HT-29 (cell line): ENCODE measurements around the gene GCNT2. TPM values are rescaled to one million over a fixed set of nuclear protein-coding genes. Genes with fewer than 3 reads are reported as not detected.
"Not testable (repeated sequence)": the region's sequence is repeated elsewhere in the genome, so short reads cannot be mapped to it uniquely, and the experiment has no call there.

Source experiments
- DNase-seq: peaks from one replicate; pipeline ENCODE4 v3.0.0-alpha.2; 2015; ENCODE audit warnings: low spot score
- small RNA-seq: library from RNA; depleted of rRNA; stranded (forward); fragments of <200 nt; gene quantifications from one replicate; pipeline ENCODE3, GENCODE V24; 2014
- total RNA-seq: library from RNA; depleted of rRNA; stranded (reverse); fragments of >200 nt; shearing (Covaris generic); gene quantifications from 2 replicates; pipeline ENCODE4 v1.2.3, GENCODE V29; 2014; rRNA removed

GCNT2 gene
- total RNA-seq, 1 experiment from 2014 or later, result 9.7 TPM

DNA sequence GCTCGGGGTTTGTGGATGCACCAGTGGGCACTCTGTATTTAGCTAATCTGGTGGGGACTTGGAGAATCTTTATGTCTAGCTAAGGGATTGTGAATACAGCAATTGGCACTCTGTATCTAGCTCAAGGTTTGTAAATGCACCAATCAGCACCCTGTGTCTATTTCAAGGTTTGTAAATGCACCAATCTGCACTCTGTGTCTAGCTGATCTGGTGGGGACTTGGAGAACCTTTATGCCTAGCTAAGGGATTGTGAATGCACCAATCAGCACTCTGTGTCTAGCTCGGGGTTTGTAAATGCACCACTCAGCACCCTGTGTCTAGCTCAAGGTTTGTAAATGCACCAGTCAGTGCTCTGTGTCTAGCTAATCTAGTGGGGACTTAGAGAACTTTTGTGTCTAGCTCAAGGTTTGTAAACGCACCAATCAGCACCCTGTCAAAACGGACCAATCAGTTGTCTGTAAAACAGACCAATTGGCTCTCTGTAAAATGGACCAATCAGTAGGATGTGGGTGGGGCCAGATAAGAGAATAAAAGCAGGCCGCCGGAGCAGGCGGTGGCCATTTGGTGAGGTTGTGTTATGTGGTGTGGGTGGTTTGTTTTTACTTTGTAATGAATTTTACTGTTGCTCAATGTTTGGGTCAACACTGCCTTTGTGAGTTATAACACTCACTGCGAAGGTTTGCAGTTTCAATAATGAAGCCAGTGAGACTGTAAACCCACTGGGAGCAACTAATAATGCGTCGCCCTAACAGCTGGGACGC lies 139.5 kb downstream of the GCNT2 start:
- not testable (repeated sequence) for DNase-seq

DNA sequence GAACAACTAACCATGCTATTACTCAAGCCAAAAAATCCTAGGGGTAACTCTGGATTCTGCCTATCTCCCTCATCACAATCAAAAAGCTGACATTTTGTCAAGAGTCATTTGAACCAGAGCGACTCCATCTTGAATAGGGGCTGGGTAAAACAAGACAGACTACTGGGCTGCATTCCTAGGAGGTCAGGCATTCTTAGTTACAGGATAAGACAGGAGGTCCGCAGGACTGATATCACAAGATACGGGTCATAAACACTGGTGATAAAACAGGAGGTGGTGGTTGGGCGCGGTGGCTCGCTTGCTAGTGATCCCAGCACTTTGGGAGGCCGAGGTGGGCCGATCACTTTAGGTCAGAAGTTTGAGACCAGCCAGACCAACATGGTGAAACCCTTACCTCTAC lies 141.1 kb downstream of the GCNT2 start:
- DNase-seq, result no peak

DNA sequence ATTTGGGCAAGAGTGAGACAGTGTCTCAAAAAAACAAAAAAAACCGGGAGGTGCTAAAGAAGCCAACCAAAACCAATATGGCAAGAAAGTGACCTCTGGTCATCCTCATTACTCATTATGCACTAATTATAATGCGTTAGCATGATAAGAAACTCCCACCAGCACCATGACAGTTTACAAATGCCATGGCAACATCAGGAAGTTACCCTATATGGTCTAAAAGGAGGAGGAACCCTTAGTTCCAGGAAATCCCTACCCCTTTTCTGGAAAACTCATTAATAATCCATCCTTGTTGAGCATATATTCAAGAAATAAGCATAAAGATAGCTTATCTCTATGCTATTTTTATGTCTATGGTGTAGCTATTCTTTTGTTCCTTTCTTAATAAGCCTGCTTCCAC lies 141.6 kb downstream of the GCNT2 start:
- no peak for DNase-seq

DNA sequence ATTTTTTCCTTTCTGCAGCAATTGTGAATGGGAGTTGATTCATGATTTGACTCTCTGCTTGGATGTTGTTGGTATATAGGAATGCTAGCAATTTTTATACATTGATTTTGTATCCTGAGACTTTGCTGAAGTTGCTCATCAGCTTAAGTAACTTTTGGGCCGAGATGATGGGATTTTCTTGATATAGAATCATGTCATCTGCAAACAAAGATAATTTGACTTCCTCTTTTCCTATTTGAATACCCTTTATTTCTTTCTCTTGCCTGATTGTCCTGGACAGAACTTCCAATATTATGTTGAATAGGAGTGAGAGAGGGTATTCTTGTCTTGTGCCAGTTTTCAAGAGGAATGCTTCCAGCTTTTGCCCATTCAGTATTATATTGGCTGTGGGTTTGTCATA lies 144.4 kb downstream of the GCNT2 start:
- DNase-seq, result not testable (repeated sequence)

DNA sequence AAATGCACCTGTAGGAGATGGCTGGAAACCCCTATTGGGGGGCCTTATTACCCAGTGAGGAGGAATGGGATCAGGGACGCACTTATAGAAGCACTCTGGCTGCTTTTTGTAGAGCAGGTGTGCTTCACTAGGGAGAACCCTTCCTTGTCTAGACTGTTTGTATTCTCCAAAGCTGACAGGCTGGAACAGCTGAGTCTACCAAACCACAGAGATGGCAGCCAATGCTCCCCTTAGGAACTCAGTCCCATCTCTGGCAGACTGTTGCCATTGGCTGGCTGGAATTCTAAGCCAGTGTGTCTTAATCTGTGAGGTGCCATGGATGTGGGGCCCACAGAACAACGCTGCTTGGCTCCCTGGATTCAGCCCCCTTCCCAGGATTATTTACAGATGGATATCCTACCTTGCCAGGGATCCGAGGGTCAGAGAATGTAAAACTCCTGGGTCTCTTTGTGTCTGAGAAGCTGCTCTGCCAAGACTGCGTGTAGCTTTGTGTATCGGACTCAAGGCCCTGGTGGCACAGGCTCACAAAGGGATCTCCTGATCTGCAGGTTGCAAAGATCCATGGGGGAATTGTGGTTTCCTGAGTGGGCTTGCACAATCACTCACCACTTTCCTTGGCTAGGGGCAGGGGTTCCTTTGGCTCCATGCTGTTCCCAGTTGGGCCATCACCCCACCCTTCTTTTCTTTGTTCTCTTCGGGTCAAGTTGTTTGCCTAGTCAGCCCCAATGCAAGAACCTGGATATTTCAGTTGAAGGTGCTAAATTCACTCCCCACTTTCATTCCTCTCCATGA lies 147.2 kb downstream of the GCNT2 start:
- DNase-seq, result no peak

DNA sequence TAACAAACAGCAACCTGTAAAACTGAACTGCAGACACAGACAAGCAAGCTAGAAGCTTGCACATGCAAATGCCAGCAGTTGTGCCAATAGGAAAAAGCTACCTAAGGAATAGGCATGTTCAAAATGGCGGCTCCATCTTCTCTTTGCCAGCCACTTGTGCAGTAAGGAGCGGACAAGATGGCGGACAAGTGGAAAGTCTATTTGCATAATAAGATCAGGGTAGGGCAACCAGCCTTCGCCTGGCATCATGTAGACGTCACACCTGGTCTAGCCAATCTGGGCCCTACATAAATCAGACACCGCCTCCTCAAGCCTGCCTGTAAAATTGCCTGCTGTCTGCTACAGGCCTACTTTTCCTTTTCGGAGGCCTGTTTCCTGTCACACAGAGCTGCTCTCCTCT lies 155.3 kb downstream of the GCNT2 start:
- DNase-seq, result no peak

DNA sequence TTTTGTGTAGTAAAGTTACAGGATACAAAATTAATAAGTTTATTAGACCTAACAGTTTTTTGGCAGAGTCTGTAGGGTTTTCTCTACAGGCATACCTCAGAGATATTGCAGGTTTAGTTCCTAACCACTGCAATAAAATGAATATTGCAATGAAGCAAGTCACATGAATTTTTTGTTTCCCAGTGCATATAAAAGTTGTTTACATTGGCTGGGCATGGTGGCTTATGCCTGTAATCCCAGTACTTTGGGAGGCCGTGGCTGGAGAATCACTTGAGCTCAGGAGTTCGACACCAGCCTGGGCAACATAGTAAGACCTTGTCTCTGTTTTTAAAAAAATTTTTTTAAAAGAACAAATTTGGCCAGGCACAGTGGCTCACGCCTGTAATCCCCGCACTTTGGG lies 157.3 kb downstream of the GCNT2 start:
- no peak for DNase-seq

Small RNAs within 50 kb of the gene (small RNA-seq; reads per million reads assigned to genes)
- not detected for gene RF00019

Other genes with a start within 250 kb of the GCNT2 start
- gene TFAP2A, start 106.3 kb upstream of the GCNT2 start, total RNA-seq, result 2.2 and 3.8 TPM in 2 replicates
- not detected in 2 replicates for gene C6orf52, start 173.3 kb downstream of the GCNT2 start, total RNA-seq
- 12.2 and 16.7 TPM in 2 replicates for gene PAK1IP1, start 173.6 kb downstream of the GCNT2 start, total RNA-seq
- 63.5 and 72.4 TPM in 2 replicates for gene TMEM14C, start 201.7 kb downstream of the GCNT2 start, total RNA-seq
- gene TMEM14B, start 226.5 kb downstream of the GCNT2 start, total RNA-seq, result 95.8 and 97.9 TPM in 2 replicates